Measurements from ENCODE around the gene NSD1. TPM values are rescaled to one million over a fixed set of nuclear protein-coding genes. Genes with fewer than 3 reads are reported as not detected.

Gene NSD1
- total and polyA plus RNA-seq, 2 of the 4 experiments (the other 2 are of a cell fraction), result 7.7 to 31.0 TPM

GRCh38 chr5:177100714-177101121 is 32.9 kb upstream of the NSD1 start:
- no peak overlapping the region for H3K23ac ChIP-seq (ENCODE audit: low read depth, low read length)
- peaks cover 23% of the 10 kb centered on the region for H3K4me1 ChIP-seq (ENCODE audit: control insufficient read depth, insufficient read depth, low read length)
- H3K4ac ChIP-seq (ENCODE audit: low read depth, low read length), result peak overlapping the region; percentile 39; the same call in 1 of the 2 replicates
- H3K4me3 ChIP-seq (ENCODE audit: insufficient read depth, low read depth, low read length), result no peak overlapping the region
- no peak overlapping the region for H3K18ac ChIP-seq (ENCODE audit: low read depth, low read length)
- H4K20me1 ChIP-seq (ENCODE audit: insufficient read depth, low read length), result no peaks in the 10 kb centered on the region
- intact Hi-C loops (cut with micrococcal nuclease) (no loop called here), in situ Hi-C loops (cut with MboI; ENCODE audit: low sequenced_read_pairs) (no loop called here), dilution Hi-C loops (cut with HindIII; ENCODE audit: low sequenced_read_pairs, unreplicated experiment) (no loop called here)
- DNase-seq (peak; percentile 48), ATAC-seq (ENCODE audit: low read depth) (peak; percentile 46)
- peak overlapping the region; percentile 42; the same call in 1 of the 2 replicates for H2BK20ac ChIP-seq (ENCODE audit: low read depth, low read length)
- H3K56ac ChIP-seq (ENCODE audit: extremely low read depth, insufficient read depth, low read length), result no peak overlapping the region
- BruUV-seq (replicated peaks), result no TSS peak
- ChIA-PET CTCF (no interaction called here), POLR2A (ENCODE audit: unreplicated experiment) (no interaction called here)
- 0 out of 2 replicates have a peak overlapping the region, but pooled peaks have one; percentile 9 for H4K5ac ChIP-seq (ENCODE audit: low read depth, low read length)
- no peak overlapping the region for H3K27ac ChIP-seq (ENCODE audit: insufficient read depth, low read length)
- no CpG with 5 or more reads among the region's 6 CpGs for WGBS, 2 experiments (ENCODE audit: extremely low coverage in 2 of 2, insufficient read length in 1 of 2)
- H3K9me3 ChIP-seq (ENCODE audit: control insufficient read depth, insufficient read depth, low read length), result no peaks in the 10 kb centered on the region
- H3K79me1 ChIP-seq (ENCODE audit: low read depth in 1 of 2, low read length in 2 of 2), result no peaks in the 10 kb centered on the region
- H3K36me3 ChIP-seq (ENCODE audit: control insufficient read depth, insufficient read depth, low read length), result peaks cover 4% of the 10 kb centered on the region; the same call in 1 of the 2 replicates
- H3K14ac ChIP-seq (replicated peaks; ENCODE audit: low read depth, low read length), result no peak overlapping the region
- H2BK120ac ChIP-seq (ENCODE audit: low read depth, low read length), result peak overlapping the region; percentile 64; the same call in 1 of the 2 replicates
- peak overlapping the region; percentile 78 for H2AK5ac ChIP-seq (ENCODE audit: low read depth, low read length)
- H2BK15ac ChIP-seq (ENCODE audit: low read depth, low read length), result peak overlapping the region; percentile 53; the same call in 1 of the 3 replicates
- H3K9ac ChIP-seq (ENCODE audit: low read depth, low read length), result no peak overlapping the region
- H2BK5ac ChIP-seq (ENCODE audit: low read depth, low read length, poor library complexity, severe bottlenecking), result no peak overlapping the region
- no peaks in the 10 kb centered on the region for H3K27me3 ChIP-seq (ENCODE audit: control insufficient read depth, insufficient read depth, low read length)
- peak overlapping the region in 1 of 2 experiments; percentile 27; a peak in 3 of 4 replicates for H4K8ac ChIP-seq (ENCODE audit: low read depth in 2 of 2, low read length in 2 of 2)
- H4K91ac ChIP-seq (ENCODE audit: insufficient read depth, low read depth, low read length), result peak overlapping the region; percentile 23; the same call in 1 of the 2 replicates
- no peak overlapping the region for H3K4me2 ChIP-seq (ENCODE audit: low read depth, low read length)
- no peak for TF ChIP-seq NFE2L2 (IDR thresholded peaks at IDR 0.05; ENCODE audit: low read depth, low read length)
- TF ChIP-seq MAZ (IDR thresholded peaks at IDR 0.05; ENCODE audit: borderline replicate concordance, low read depth, low read length), result peak; percentile 47; the same call in 1 of the 2 replicates
- no peak overlapping the region for H2AK9ac ChIP-seq (replicated peaks; ENCODE audit: low read depth, low read length, poor library complexity)
- 0 out of 2 replicates have a peak, but pooled peaks cover 2% of the 10 kb centered on the region for H3K9me1 ChIP-seq (ENCODE audit: insufficient read depth, low read length)
- peak overlapping the region; percentile 58 for H2AFZ ChIP-seq (replicated peaks; ENCODE audit: low read length, poor library complexity)

Data from IMR-90 (cell line).